HG03045 (cell line): ENCODE data around the gene DSTYK.
A peak's percentile ranks its signal among the peaks of the same experiment; 100 is the strongest.

Experiments used
- ATAC-seq: cut with Tn5 transposase; IDR thresholded peaks from one replicate; pipeline ENCODE4 v1.9.1; 2021; ENCODE audit warnings: mild to moderate bottlenecking, moderate library complexity; ENCODE audit not compliant: unreplicated experiment

Gene DSTYK

DNA sequence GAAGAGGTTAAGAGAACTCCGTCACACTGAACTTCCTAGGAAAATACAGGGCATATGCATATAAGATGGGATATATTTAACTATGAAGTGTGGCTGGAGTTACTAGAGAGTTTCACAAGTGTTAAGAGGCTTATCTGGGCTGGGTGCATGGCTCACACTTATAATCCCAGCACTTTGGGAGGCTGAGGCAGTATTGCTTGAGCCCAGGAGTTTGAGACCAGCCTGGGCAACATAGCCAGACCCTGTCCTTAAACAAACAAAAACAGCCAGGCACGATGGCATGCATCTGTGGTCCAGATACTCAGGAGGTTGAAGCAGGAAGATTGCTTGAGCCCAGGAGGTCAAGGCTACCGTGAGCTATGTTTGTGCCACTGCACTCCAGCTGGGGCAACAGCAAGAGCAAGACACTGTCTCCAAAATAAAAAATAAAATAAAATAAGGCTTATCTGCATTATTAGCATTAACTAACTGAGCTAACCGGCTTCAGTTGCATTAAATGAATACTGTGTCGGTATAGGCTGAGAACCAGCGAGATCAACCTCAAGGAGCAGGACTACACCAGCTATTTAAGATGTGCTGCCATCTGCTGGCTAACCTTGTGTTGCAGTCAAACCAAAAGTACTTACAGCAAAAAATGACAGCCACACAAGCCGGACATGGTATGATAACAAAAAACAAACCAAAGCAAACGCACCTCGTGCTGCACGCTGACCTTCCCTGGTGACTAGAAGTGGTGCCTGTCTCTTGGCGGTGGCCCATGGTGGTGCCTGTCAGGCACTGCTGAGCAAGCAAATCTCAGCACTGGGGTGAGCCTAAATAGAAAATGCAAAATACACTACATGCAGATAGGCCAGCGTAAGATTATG is 70.0 kb downstream of the DSTYK start:
- no peak for ATAC-seq

DNA sequence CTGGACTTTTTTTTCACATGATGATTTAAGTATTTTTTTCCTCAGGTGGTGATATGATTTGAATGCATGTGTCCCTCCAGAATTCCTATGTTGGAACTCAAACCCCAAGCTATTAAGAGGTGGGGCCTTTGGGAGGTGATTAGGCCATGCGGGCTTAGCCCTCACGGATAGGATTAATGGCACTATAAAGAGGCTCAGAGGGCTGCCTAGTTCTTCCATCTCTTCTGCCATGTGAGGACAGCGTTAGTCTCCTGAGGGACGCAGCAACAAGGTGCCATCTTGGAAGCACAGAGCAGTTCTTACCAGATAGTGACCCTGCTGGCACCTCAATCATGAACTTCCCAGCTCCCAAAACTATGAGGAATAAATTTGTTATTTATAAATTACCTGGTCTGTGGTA is 71.4 kb downstream of the DSTYK start:
- no peak for ATAC-seq

DNA sequence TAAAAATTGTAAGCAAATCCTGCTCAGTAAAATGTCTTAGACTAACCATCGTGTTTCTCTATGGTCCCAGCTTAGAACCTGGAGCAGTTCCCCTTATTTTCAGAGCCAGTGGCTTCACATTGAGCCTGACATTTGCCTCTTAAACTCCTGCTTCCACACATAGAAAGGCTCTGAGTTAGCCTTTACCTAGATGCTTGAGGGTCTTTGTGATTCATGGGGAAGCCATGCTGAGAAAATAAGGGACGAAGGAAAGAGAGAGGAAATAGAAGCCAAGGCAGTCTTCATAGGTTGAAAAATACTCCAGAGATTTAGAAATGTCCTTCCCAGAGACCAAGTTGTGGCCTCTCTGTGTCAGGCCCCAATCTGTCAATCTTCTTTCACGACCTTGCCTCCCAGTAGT is 73.6 kb downstream of the DSTYK start:
- no peak for ATAC-seq

DNA sequence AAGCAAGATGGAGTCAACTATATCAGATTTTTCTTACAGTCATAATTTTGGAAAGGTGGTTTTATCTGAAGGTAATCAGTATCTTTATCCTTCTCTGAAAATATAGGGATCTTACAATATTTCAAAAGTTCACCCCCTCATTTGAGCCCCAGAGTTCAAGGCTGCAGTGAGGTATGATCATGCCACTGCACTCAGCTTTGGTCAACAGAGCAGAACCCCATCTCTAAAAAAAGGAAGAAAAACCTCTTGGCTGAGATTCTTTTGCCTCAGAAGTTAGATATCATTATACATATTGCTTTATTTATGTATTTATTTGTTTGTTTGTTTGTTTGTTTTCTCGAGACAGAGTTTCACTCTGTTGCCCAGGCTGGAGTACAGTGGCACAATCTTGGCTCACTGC is 78.2 kb downstream of the DSTYK start:
- no peak for ATAC-seq

DNA sequence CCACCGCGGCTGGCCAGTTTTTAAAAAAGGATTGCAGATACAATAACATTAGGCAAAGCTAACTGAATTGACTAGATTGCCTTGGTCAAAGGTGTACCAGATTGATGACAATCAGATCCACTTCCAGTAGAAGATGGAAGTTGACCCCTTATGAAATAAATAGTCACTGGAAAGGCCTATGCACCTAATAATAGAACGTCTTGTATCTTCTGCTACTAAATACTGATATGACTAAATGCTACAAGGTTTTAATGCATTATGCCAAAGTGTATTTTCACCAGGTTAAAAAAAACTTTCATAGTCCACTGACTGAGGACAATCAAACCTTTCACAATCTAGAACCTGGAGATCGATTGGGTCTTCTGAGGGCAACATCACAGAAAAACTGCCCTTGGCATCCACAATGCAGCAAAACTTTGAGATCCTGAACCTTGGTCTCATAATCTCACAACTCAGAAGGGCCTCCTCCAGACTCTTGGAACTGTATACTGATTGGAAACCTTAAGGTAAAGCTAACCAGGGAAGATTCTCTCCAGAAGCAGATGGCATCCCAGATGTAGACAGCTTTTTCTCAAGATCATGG is 82.0 kb downstream of the DSTYK start:
- ATAC-seq, result no peak

DNA sequence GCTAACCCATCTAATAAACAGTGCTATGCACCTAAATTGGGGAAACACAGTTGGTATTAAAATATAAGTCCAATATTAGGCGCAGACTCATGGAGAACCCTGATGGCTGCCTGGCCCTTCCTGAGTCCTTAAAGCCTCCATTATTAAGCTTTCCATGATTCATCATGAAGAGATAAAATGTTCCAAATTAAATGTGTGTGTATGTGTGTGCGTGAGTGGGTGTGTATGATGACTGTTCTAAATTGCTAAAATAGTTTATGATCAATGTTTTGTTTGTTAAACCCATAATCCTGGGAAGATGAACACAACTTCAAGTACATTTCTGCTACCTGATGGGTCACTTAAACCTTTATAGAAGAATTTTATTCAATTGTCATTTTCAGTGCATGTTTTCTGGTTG is 83.5 kb downstream of the DSTYK start:
- ATAC-seq, result no peak

DNA sequence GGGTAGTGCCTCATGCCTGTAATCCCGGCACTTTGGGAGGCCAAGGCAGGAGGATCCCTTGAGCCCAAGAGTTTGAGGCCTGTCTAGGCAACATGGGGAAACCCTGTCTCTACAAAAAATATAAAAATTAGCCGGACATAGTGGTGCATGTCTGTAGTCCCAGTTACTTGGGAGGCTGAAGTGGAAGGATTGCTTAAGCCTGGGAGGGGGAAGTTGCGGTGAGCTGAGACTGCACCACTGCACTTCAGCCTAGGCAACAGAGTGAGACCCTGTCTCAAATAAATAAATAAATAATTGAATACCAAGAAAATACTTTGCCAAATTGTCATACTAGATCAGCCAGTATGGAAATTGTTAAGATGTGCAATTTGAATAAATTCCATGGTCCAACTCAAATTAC is 83.9 kb downstream of the DSTYK start:
- ATAC-seq, result no peak

DNA sequence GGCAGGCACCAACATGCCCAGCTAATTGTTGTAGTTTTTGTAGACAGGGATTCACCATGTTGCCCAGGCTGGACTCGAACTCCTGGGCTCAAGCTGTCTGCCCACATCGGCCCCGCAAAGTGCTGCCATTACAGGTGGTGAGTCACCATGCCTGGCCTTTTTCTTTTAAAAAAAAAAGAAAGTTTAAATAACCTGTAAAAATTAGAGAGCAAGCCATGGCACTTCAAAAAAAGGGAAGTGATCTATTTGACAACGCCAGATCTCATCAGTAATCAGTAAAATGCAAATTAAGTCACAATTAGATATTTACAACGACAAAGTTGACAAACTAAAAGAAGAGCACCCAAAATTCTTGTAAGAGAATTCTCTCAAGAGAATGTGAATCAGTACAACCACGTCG is 86.8 kb downstream of the DSTYK start:
- ATAC-seq, result no peak

DNA sequence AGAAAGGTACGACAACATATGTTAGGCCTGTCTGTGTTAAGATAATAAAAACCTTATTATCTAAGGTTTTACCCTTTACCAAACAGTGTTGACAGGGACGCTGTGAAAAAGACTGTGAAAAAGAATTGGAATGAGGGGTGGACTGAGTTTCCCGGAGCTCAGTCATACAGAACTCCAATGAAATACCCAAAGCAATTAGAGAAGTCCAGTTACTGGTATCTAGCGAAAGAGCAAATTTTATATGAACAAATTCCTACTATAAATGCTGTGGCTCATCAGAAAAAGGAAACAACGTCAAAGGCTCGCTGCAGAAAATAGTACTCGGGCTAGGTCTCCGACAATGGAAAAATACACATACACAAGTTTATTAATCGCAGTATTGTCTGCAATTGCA is 89.0 kb downstream of the DSTYK start:
- ATAC-seq, result no peak

DNA sequence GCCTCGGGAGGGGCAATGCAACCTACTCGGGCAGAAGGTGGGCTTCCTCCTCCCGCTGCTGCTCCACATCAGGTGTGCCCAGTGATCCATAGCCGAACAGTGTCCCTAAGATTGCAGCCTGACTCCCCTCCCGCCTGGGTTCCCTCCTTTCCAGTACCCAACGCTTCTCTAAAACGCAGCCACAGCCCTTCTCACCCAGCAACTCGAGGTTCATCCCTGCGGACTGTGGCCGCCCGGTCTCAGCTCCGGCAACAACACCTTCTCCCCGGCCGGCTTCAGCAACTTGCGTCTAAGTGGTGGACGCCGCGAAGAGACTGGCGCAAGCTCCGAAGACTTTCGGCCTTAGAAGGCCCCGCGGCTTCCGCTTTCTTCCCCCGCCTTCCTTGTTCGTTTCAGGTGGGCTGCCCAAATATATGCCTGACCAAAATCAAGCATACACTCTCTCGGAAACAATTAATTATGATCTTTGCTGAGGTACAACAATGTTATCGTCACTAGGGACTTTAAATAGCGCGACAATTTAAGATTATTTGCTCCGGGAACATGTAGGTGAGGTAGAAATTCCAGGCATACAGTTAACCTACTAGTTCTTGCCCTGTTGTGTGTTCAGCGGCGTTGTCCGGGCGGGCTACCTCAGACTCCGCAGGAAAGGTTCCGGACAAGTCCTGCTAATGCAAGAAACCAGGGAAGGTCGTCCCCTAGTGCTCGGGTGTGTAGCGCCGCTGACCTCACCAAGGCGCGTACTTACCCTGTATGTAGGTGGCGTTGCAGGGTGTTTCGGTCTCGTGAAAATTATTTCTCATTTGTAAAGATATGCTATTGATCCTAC is 89.6 kb downstream of the DSTYK start, which contains the start of gene RBBP5:
TSS of gene RBBP5 (minus strand) at position 319 of the 829 bp plus-strand sequence. CDS start at position 214, 105 bp downstream.
- ATAC-seq, result peak; percentile 96

DNA sequence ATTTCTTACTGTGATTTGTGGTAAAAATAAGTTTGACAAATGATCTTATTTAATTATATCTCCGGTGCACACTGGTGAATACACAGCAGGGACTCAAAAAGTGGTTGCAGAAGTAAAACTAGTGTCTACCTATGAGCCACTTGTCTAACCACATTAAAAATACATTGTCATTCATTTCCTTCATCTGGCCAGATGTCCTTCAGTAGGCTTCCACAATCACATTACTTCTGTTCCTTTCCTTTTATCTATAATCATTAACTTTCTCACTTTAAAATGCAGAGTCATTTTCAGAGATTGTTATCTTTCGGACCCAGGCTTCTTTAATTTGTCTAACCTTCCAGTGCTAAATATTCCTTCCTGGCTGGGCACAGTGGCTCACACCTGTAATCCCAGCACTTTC is 92.8 kb downstream of the DSTYK start:
- ATAC-seq, result no peak

DNA sequence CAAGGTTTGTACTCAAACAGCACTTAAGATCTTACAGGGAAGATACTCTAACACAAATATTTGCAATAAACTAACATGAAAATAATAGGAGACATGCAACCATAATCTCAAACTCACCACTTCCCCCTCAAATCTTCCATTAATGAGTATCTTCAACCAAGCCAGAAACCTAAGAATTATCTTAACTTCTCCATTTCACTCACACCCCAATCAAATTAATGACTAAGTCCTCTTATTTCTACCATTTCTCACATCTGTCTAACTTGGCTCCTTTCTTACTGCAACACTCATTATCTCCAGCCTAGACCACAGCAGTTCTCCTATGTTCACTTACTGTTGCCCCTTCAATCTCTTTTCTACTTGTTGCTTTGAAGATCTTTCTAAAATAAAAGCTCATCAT is 100.1 kb downstream of the DSTYK start:
- ATAC-seq, result no peak

DNA sequence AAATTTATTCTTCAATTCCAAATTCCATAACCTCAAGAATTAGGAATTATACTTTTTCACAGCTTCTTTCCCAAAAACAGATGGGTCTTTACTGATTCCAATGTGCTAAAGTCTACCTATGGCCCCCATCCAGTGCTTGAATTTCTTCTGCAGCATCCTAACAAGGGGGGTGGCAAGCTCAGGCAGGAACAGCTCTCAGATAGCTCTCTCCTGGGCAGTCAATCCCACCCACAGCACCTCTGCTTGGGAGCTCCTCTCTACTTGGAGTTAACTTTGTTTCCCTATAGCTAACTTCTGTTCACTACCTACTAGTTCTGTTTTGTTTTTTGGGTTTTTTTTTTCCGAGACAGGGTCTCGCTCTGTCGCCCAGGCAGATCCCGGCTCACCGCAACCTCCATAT is 101.8 kb downstream of the DSTYK start:
- no peak for ATAC-seq

DNA sequence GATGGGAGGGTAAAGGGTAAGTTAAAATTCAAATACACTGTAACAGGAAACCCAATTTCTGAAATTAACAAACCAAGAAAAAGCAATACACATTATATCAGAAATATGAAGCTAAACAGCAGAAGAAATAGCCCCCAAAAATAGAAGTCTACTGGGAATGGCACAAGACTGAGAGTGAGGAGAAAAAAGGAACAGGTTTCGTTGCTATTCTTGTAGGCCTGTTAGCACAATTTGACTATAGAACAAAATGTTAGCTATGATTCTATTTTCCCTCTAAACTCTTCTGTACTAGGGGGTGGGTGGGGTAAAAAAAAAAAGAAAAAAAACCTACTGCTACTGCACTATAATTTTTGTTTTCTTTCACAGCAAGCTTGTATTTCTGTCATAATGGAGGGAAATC is 102.2 kb downstream of the DSTYK start:
- ATAC-seq, result no peak

DNA sequence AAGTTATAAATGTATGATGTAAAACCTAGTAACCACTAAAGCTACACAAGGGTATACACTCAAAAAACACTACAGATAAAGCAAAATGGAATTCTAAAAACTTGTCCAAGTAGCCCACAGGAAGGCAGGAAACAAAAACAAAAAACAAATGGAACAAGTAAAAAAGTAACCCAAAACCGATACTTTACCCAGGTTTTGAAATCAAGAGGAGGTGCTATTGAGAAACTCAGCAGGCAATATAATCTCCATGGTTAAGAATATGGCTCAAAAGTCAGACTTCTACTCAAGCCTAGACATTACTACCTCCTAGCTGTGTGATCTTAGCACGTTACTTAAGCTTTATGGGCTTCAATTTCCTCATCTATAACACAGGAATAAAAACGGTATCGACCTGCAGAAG is 103.0 kb downstream of the DSTYK start:
- no peak for ATAC-seq

DNA sequence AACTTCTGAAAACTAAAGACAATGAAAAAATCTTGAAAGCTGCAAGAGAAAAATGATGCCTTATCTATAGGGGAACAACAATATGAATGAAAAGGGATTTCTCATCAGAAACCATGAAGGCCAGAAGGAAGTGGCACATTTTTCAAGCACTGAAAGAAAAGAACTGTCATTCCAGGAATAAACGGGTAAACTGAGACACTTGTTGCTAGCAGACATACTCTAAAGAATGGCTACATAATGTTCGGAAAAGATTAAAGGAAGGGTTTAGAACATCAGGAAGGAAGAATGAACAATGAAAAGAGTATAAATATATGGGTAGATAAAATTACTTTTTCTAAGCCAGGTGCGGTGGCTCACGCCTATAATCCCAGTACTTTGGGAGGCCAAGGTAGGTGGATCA is 104.2 kb downstream of the DSTYK start:
- ATAC-seq, result no peak

DNA sequence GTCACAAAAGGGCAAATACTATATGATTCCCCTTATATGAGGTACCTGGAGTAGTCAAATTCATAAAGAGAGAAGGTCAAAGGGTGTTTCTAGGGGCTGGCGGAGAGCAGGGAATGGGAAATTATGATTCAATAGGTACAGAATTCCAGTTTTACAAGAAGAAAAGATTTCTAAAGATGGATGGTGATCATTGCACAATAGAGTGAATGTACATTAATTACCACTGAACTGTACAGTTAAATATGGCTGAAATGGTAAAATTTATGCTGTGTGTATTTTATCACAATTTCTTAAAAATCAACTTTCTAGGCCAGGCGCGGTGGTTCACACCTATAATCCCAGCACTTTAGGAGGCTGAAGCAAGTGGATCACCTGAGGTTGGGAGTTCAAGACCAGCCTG is 109.1 kb downstream of the DSTYK start:
- ATAC-seq, result no peak

DNA sequence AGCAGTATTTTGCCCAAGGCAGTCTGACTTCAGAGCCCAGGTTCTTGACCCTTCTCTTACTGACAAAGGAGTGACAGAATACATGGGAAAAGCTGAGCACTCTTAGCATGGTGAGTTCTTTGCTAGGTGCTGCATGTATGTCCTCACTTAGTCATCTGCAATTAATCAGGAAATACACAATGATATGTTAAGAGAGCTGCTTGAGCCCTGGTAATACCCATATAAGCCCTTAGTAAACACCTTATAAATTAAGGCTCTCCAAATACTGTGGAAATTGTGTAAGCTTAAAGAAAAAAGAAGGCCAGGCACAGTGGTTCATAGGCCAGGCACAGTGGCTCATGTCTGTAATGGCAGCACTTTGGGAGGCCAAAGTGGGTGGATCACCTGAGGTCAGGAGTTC is 113.3 kb downstream of the DSTYK start:
- no peak for ATAC-seq

DNA sequence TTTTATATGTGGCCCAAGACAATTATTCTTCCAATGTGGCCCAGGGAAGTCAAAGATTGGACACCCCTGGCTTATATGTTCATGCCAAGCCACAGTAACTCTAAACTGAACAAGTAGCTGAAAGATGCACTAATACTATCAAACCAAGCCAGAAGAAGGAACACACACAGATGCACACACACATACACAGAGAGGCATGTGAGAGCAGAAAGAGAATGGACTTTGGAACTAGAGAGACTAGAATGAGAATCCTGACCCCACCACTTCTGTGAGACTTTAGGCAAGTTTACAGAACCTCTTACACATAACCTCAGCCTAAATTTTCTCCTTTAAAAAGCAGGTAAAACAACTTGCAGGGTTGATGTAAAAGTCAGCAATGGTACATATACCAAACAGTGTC is 116.1 kb downstream of the DSTYK start:
- ATAC-seq, result no peak
